NCI-H2081 treated with DMSO at 0.1 percent for 48 hours (cell line): ENCODE measurements around the gene INSYN2B.
"Not testable (repeated sequence)": the region's sequence is repeated elsewhere in the genome, so short reads cannot be mapped to it uniquely, and the experiment has no call there.

Source experiments
- DNase-seq: peaks from one replicate; lab custom pipeline; 2025; lab: John Stamatoyannopoulos, UW

The INSYN2B gene

DNA sequence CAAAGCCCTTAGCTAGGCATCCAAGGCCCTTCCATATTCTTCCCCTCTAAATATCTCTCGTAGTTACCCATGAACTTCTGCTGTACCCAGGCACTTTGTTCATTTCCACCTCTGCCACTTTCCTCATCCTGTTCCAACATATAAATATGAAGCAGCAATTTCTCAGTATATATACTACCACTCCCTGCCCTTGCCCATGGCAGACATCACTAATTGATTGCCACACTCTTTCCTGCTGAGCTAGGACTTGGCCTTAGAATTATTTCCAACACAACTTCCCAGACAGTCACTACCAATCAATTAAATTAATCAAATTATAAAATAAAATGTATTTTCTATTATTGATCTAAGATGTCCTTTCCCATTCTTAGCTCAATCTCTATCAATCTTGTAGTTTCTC lies 8.5 kb downstream of the INSYN2B start:
- no peak for DNase-seq

DNA sequence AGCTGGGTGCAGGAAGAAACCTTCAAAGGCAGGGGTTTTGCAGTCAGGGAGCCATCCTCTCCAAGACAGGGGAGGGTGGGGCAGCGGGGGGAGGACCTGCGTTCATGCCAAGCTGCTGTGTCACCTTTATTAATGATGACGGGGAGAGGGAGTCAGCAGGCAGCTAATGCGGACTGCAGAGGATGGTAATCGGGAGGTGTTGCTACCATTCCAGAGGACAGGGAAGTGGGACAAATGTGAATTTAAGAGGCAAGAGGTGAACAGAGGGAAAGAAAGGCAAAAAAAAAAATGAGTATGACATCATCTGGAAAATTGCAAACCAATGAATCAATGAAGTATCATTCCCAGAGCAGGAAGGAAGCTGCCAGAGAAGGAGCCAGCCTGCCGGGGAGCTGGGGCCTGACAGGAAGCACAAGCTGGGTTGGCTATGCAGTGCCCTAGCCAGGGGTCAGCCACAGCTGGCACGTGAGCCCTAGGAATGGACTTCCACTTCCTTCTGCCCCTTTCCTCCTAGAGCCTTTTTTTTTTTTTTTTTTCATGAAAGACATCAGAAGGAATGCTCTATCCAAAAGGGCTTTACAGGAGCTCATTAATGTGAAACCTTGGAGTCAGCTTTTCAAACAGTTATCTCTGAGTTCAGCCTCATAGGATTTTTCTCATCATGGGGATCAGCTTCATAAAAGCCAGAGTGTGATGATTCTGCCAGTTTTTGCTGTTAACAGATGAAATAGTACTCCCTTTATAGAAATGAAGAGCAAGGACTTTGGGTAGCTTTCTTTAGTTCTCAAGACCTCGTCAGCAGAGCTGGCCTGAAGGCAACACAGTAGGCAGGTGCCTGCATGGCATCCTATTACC lies 9.2 kb downstream of the INSYN2B start:
- no peak for DNase-seq

DNA sequence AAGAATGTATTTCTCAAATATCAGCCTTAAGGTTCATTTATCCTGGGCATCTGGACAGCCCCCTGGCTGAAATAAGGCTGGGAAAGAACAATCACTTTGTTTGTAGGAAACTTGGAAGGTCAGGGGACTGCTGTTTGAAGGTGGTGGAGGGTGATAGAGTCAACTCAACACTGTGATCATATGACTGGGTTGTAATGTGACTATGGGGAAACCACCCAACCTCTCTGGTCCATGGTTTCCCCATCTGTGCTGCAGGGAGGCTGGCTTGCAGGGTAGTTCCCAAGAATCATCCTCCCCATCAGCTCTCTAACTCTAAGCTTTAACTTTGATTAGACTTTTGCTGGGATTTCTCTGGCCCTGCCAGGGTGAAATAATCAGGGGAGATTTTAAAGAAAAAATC lies 10.0 kb downstream of the INSYN2B start:
- DNase-seq = no peak

DNA sequence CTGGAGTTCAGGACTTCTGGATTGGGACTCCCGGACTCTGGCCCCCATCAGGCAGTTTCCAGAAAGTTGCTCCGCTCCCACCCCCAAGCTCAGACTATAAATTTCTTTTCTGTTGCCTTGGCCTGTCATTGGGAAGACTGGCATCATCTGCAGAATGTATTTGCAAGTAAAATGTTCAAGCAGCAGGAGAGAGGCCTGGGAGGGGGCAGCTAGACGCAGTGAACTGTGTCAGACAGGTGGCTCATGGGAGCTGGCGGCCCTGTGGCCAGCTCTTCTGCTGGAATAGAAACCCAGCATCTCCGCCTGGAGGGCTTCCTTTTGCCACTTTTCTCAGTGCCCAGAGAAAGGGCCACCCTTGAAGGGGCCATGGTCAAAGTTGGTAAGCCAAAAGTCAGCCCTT lies 16.0 kb downstream of the INSYN2B start:
- DNase-seq = no peak

DNA sequence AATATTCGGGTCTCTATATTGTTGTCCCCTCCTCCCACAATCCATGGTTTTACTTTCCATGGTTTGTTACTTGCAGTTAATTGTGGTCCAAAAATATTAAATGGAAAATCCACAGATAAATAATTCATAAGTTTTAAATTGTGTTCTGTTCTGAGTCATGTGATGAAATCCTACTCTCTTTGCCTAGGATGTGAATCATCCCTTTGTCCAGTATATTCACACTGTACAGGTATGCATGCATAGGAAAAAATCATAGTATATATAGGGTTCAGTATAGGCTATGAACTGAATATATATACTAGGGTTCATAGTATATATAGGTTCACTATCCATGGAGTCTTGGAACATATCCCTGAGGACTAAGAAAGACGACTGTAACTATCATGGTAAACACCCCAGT lies 19.6 kb downstream of the INSYN2B start:
- DNase-seq = no peak

DNA sequence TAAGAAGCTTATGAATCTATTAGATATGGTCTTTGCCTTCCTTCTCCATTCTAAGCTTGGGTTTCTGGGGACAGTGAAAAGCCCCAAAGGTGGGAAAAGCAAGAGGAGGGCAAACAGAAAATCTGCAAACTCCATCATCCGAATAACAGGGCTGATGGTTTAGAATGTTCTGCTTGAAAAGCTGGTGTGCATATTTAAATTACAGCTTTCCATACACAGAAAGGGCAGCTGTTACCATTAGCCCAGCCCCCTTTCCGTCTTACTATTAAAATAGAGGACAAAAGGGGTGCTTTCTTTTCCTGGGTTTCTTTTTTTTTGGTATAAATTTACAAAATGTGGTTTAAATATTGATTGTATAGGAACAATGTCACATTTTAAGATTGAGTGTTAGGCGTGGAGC lies 22.0 kb downstream of the INSYN2B start:
- no peak for DNase-seq

DNA sequence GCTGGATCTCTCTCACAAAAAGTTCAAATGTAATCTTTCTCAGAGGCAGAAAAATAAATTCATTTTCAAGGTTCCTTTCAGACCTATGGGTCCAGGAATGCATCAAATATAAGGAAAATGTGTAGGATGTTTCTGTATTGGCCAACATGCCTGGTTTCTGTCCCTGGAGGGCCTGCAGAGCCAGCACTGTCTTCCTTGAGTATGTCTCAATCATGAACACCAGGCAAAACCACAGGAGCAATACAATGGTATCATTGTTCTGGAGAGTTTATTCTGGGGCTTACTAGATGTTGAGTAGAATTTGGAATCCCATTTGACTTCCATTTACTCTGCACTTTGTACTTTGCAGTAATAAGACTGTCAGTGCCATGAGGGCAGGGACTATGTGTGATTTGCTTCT lies 23.5 kb downstream of the INSYN2B start:
- DNase-seq = no peak

DNA sequence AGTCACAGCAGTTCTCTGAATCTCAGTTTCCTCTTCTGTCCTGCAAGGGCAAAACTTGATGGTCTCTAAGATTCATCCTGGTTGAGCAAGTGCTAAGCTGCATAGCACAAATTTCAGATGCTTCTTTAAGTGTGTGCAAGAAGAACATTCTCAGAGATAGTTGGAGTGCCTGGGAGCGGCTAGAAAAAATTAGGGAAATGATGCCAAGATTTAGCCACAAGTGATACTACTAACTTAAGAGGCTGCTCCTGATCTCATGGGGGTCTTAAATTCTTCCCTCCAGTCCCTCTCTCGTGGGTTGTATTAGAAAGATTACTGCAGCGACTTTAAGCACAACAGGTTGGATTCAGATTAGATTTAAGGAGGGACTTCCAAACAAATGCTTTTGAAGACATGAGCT lies 24.2 kb downstream of the INSYN2B start:
- DNase-seq = no peak

DNA sequence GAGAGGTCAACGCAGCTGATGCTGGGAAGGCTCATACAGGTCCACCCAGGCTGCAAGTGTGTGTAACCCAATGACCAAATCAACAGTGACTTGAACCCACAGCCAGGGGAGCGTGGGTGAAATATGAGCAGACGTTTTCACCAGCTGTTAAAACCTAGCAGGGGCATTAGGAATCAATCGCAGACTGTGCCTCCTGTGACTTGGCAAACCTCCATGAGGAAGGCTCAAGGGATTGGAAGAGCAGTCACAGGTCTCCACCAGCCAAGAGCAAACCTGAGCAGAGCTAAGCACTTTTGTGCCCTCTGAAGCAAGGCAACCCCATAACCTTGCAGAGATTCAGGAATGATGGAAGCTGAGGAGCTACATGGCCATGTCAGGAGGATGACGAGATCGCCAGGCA lies 25.5 kb downstream of the INSYN2B start:
- no peak for DNase-seq

DNA sequence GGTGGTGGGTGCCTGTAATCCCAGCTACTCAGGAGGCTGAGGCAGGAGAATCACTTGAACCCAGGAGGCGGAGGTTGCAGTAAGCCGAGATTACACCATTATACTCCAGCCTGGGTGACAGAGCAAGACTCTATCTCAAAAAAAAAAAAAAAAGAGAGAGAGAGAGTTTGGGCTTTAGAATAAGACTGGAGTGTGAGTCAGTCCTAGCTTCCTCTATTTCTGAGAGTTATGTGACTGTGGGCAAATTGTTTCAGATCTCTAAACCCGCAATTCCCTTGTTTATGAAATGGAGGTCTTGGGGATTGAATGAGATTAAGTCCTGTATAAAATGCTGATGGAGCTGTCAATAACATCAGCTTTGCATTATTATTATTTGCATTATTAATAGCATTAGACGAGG lies 27.1 kb downstream of the INSYN2B start:
- not testable (repeated sequence) for DNase-seq

DNA sequence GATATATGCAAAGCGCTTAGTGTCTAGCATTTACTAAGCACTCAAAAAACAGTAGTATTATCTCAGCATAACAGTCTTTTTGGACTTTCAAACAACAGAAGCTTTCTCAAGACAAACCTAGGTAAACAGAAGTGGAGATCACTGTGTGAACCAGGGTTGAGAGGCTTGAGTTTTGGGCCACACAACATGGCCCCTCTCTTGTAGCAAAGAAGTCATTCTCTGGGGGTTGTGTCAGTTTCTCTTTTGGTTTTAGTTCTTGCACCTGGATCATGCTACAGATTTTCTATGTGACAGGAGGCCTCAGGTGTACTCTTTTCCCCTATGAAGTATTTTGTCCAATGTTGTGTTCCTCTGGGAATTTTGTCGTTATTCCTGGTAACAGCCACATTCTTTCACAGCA lies 30.0 kb downstream of the INSYN2B start:
- DNase-seq = no peak

DNA sequence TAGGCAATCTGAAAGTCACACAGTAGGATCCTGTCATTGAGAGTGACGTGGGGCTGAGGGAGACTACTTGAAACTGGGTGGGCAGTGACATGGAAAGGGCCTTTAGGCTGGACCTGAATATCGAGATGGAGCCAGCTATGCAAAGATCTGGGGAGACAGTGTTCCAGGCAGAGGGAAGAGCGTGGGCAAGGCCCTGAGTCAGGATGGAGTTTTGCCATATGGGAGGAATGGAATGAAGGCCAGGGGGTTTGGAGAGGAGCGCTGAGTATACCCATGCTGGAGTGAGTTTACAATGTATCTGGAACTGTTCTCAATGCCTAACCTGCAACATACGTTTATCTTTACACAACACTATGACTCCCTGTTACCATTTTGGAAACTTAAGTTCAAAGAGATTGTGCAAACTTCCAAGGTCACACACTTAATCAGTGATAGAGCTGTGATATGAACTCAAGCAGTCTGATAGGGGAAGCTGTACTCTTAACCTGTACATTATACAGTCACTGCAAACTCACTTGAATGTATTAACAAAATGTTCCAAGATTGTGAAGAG lies 33.5 kb downstream of the INSYN2B start:
- DNase-seq = no peak

DNA sequence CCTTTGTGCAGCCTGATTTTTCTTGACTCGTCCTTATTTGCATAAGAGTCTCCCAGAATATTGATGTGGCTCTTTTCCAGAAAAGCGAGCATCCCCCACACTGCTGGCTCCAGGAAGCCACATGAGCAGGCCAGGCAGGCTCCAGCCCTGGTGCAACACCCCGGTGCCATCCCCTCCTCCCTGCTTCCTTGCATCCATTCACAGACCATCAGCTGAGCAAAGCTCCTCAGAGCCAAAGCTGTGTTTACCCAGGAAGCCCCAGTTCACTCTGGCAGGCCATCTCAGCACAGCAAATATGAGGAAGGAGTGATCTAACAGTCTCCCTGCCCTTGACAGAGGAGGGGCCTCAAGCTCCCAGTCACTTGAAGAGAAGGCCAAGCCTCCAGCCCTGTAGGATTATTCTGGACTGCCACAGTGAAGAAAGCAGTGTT lies 34.4 kb downstream of the INSYN2B start:
- DNase-seq = no peak

DNA sequence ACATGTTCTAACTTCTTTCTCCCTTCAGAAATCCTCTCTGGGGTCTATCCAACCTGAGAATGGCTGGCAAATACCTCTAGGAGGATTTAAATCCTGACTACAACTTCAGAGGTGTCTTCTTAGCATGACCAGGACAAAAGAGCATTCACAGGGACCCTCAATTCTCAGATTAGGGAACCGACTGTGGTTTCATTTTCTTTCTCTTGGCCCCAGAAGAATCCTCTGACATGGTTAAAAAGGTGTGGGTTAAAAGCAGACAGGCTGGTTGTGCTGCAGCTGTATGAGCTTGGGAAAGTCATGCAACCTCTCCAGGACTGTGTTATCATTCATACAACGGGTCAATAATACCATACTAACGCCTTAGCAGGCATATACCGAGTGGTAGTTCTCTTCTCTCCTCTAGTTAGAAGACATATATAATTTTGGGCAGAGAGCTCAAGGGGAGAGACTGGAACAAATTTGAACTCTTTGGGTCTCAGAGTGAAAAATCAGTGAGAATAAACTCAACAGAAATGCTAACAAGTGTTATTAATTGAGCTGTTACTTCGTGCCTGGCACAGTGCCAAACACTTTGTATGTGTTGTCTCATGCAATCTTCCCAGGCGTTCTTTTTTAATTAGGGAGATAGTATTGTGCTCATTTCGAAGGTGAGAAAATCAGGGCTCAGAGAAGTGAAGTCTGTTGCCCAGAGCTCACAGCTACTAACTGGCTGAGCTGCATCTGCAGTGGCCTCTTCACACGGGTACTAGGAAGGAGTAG lies 35.2 kb downstream of the INSYN2B start:
- no peak for DNase-seq

DNA sequence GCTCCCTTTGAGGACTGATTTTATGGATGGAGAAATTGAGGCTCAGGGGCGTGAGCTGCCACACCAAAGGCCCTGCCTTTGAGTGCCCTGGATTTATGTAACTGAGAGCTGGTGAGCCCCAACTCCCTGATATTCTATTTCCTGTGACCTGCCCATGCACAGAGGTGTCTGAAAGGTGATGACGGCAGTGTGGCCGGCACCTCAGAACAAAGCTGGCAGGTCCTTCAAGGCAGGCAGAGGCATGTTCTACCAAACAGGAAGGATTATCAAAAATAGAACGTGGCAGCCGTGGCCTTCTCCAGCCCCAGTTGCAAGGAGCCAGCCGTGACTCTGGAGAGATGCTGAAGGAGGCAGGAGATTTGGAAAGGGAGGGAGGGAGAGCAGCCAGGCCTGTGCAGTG lies 36.2 kb downstream of the INSYN2B start:
- no peak for DNase-seq

DNA sequence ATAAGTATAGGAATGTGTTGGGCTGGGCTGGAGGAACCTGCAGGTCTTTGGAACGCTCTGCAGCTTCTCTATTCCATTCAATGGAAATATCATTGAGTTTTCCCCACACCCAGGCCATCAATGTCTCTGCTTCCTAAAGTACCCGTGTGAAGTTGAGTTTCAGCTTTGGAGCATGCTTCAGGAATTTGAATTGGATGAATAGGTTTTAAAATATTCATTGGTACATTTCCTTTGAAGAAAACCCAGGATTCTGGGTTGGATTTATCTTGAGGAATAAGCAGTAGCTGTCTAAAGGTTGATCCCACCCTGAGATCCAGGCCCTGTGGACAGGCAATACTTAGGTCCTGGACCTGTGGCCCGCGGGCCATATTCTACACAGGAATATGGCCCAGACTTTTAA lies 37.3 kb downstream of the INSYN2B start:
- no peak for DNase-seq

DNA sequence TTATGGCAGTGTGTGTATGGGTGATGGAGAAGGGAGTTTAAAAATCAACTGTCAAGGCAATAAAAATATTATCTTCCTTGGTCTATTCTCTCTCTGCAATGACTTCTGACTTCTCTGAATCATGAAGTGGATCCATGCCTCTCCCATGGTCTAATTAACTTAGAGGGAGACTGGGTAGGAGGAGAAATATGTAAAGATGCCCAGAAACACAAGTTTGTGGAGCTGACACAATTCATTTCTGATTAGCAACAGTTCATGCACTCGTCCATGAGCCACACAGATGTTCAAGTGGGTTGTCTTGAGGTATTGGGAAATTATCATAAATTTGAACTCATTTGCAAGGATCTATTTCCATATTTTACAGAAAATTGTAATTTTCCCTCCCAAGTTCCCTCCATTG lies 38.1 kb downstream of the INSYN2B start:
- no peak for DNase-seq

DNA sequence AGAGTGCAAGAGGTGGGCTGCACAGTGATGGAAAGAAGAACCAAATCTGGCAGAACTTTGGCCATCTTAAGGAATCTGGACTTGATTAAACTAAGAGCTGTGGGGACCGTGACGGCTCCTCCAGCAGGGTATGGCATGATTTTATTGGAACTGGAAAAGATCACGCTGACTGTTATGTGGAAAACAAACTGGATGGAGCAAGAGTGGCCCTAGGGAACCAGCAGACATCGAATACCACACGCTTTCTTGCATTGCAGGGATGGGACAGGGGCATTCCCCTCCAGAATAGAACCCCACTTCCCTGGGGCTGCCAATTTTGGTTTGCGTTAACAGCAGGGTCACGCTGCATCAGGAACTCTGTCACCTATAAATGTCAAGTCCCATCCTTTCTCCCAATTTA lies 38.8 kb downstream of the INSYN2B start:
- no peak for DNase-seq

DNA sequence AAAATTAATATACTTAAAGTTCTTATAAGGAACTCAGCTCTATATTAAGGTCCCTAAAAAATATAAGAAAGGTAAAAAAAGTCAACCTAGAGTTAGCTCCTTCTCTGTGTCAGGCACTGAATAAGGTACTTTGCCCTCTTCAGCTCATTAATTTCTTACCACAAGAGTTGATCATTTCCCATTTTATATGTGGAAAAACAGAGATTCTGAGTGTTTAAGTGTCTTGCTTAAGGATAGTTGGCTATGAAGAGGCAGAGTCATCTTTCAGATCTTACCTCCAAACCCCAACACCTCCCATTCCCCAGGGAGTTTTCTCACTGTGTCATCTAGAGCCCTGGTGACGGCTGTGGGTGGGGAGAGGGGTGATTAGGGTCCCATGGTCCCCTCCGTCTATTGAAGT lies 40.6 kb downstream of the INSYN2B start:
- DNase-seq = no peak

DNA sequence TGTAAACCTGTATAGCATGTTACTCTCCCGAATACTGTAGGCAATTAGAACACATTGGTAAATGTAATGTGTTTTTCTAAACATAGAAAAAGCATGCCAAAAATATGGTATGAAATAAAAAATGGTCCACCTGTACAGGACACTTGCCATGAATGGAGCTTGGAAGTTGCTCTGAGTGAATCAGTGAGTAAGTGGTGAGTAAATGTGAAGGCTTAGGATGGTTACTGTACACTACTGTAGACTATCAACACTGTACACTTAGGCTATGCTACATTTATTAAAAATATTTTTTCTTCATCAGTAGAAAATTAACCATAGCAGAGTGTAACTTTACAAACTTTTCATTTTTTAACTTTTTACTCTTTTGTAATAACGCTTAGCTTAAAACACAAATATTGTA lies 41.9 kb downstream of the INSYN2B start:
- DNase-seq = no peak

DNA sequence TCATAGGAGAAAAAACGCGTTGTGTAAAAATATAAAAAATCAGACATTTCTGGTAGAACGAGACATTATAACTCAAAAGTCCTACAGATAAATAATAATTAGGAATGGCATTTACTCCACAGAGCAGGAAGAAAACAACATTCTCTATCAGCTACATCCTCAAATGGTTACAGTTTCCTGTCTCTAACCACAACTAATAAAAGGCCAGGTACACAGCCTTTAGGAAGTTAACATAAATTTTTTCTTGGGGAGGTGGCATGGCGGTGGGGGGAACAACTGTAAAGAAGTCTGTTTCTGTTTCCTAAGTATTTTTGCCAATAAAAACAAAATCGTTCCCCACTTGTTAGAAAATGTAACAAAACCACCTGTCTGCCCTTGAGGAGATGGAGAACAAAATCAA lies 44.5 kb downstream of the INSYN2B start:
- no peak for DNase-seq

DNA sequence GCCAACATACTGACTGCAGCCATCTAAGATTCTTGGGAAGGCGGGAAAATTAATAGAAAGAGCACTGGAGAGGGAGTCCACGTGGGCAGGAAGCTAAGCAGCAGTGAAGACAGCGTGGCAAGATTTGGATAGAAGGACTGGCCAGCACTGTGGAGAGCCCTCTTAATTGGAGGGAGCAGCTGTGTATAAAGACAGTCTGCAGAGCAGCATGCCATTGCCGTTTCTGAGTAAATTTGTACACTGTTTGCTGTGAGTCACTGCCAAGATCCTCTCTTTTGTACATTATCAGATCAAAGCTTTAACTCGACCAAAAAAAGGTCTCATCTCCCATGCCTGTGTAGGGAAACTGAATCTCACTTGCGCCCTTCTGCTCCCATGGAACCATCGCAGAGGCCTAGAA lies 45.3 kb downstream of the INSYN2B start:
- no peak for DNase-seq

DNA sequence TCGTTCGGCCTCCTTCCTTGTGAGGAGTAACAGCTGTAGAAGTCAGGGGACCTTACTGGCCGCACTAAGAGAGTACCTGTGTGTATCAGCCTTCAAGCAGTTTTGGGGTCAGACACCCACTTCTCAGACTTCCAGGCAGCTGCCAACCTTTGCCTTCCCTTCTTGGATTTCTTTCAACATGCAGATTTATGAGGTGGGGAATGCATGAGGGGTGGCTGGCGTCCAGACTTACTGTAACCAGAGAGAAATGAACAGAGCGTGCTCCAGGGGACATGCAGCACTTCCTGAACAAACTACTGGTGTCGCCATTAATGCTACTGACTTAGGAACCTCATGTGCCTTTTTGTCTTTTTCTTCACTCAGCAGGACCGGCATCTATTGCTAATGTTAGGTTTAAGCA lies 46.7 kb downstream of the INSYN2B start:
- DNase-seq = no peak
